Glutamatergic neuron (in vitro differentiated cells): Measurements from ENCODE around the gene CD8B. TPM values are rescaled to one million over a fixed set of nuclear protein-coding genes. Genes with fewer than 3 reads are reported as not detected.

Experiments used
- DNase-seq: peaks from one replicate; pipeline ENCODE4 v3.0.0; 2022
- H3K27ac Mint-ChIP-seq: one replicate; pipeline ENCODE4 v1.8.0; 2020; ENCODE audit warnings: mild to moderate bottlenecking, mixed read lengths, inconsistent platforms; ENCODE audit not compliant: unreplicated experiment
- H3K27me3 Mint-ChIP-seq: one replicate; pipeline ENCODE4 v1.8.0; 2020; ENCODE audit warnings: mild to moderate bottlenecking, moderate library complexity, mixed read lengths, inconsistent platforms; ENCODE audit not compliant: unreplicated experiment
- H3K36me3 Mint-ChIP-seq: one replicate; pipeline ENCODE4 v1.8.0; 2020; ENCODE audit warnings: mild to moderate bottlenecking, mixed read lengths, inconsistent platforms; ENCODE audit not compliant: unreplicated experiment
- H3K4me1 Mint-ChIP-seq: one replicate; pipeline ENCODE4 v1.8.0; 2020; ENCODE audit warnings: mild to moderate bottlenecking, low read depth, mixed read lengths, inconsistent platforms; ENCODE audit not compliant: unreplicated experiment
- H3K4me3 Mint-ChIP-seq: one replicate; pipeline ENCODE4 v1.8.0; 2020; ENCODE audit warnings: mild to moderate bottlenecking, mixed read lengths, inconsistent platforms; ENCODE audit not compliant: unreplicated experiment
- H3K9me3 Mint-ChIP-seq: one replicate; pipeline ENCODE4 v1.8.0; 2020; ENCODE audit warnings: mild to moderate bottlenecking, moderate library complexity, mixed read lengths, inconsistent platforms; ENCODE audit not compliant: unreplicated experiment
- total RNA-seq: library from RNA; stranded (reverse); fragmentation: NEBNext Ultra II Directional; extraction: Animal tissue kit (Norgen Biotek cat#: 25700); gene quantifications from one replicate; pipeline ENCODE4 v1.2.1, GENCODE V29; 2021; ENCODE audit not compliant: unreplicated experiment
- TF ChIP-seq, protein P1 (sequence below): fragments of 200-600 bp; sonication (generic); IDR thresholded peaks from one replicate; pipeline ENCODE4 v1.5.0; 2021; ENCODE audit not compliant: partially characterized antibody, unreplicated experiment

Gene CD8B
- total RNA-seq, 1 donor from 2014 or later, result not detected

DNA sequence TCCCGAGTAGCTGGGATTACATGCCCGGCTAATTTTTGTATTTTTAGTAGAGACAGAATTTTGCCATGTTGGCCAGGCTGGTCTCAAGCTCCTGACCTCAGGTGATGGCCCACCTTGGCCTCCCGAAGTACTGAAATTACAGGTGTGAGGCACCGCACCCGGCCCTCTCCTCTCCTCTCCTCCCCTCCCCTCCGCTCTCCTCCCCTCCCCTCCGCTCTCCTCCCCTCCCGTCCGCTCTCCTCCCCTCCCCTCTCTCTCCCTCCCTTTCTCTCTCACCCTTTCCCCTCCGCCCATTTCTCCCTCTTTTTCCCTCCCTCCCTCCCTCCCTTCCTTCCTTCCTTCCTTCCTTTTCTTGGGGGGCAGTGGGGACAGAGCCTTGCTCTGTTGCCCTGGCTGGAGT, 28.4 kb downstream of the CD8B start:
- H3K36me3 Mint-ChIP-seq, result no peaks in the 10 kb centered on the region
- DNase-seq, result no peak
- H3K27me3 Mint-ChIP-seq, result no peaks in the 10 kb centered on the region
- H3K27ac Mint-ChIP-seq, result no peak overlapping the region
- H3K4me3 Mint-ChIP-seq, result no peak overlapping the region
- H3K9me3 Mint-ChIP-seq, result peaks cover 1% of the 10 kb centered on the region
- H3K4me1 Mint-ChIP-seq, result no peaks in the 10 kb centered on the region
- TF ChIP-seq, protein P1, sequence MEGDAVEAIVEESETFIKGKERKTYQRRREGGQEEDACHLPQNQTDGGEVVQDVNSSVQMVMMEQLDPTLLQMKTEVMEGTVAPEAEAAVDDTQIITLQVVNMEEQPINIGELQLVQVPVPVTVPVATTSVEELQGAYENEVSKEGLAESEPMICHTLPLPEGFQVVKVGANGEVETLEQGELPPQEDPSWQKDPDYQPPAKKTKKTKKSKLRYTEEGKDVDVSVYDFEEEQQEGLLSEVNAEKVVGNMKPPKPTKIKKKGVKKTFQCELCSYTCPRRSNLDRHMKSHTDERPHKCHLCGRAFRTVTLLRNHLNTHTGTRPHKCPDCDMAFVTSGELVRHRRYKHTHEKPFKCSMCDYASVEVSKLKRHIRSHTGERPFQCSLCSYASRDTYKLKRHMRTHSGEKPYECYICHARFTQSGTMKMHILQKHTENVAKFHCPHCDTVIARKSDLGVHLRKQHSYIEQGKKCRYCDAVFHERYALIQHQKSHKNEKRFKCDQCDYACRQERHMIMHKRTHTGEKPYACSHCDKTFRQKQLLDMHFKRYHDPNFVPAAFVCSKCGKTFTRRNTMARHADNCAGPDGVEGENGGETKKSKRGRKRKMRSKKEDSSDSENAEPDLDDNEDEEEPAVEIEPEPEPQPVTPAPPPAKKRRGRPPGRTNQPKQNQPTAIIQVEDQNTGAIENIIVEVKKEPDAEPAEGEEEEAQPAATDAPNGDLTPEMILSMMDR, result no peak

DNA sequence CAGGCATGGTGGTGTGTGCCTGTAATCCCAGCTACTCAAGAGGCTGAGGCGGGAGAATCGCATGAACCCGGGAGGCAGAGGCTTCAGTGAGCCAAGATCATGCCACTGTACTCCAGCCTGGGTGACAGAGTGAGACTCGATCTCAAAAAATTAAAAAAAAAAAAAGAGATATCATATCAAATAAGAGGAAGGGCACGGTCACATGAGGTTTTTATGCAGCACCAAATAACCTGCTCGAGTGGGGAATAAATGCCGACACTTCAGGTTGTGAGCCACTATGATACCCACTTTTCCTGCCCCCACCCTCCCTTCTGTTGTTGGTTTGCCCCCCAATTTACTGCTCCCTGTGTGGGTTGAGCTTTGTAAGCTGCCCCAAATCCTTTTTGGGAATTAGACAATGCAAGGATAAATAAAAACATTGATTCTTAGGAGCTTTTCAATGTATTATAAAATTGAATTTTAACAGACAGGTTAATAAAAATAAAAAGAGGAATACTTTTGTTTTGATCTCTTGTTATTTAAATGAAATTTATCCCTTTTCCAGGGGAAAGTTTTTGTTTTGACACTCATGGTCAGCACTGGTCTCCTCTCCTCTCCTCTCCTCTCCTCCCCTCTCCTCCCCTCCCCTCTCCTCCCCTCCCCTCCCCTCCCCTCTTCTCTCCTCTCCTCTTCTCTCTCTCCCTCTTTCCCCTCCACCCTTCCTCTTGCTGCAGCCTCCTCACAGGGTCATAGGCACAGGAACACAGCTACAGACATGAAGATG, 29.2 kb downstream of the CD8B start:
- no peaks in the 10 kb centered on the region for H3K27me3 Mint-ChIP-seq
- TF ChIP-seq, protein P1, result no peak
- no peaks in the 10 kb centered on the region for H3K4me1 Mint-ChIP-seq
- H3K36me3 Mint-ChIP-seq, result no peaks in the 10 kb centered on the region
- H3K27ac Mint-ChIP-seq, result no peak overlapping the region
- DNase-seq, result no peak
- no peak overlapping the region for H3K4me3 Mint-ChIP-seq
- H3K9me3 Mint-ChIP-seq, result peaks cover 1% of the 10 kb centered on the region

DNA sequence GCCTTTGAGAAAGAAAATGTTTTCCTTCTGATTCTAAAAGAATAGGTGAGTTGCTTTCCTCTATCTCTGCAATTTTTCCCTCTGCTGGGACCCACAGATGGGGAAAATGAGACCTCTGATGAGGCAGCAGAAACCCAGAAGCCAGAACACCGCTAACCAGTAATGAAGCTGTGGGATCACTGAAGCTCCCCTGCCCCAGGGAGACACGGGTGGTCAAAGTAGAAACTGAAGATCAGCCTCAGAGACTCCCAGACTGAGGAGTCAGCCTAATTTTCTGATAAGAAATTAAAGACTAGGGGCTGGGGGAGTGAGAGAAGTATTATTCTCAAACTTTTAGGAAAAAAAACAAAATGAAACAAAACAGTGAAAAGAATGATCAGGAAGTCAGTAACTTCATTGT, 30.1 kb downstream of the CD8B start:
- H3K36me3 Mint-ChIP-seq, result no peaks in the 10 kb centered on the region
- no peak overlapping the region for H3K4me3 Mint-ChIP-seq
- no peak overlapping the region for H3K27ac Mint-ChIP-seq
- peaks cover under 1% of the 10 kb centered on the region for H3K9me3 Mint-ChIP-seq
- no peak for DNase-seq
- no peaks in the 10 kb centered on the region for H3K4me1 Mint-ChIP-seq
- TF ChIP-seq, protein P1, result no peak
- H3K27me3 Mint-ChIP-seq, result peaks cover 3% of the 10 kb centered on the region

DNA sequence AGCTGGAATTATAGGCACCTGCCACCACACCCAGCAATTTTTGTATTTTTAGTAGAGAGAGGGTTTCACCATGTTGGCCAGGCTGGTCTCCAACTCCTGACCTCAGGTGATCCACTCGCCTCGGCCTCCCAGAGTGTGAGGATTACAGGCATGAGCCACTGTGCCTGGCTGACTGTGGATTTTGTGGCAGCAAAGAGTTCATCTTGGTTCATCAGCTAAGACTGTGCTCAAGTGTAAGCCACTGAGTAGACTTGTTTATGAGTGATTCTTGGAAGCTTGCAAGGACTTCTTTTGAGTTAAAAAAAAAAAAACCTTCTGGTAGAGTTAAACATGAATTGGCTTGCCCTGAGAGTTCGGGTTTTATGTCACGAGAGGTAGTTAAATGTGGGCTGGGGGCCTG, 34.7 kb downstream of the CD8B start:
- Mint-ChIP-seq H3K27me3 (peaks cover 3% of the 10 kb centered on the region), H3K36me3 (no peaks in the 10 kb centered on the region), H3K4me1 (no peaks in the 10 kb centered on the region), H3K27ac (no peak overlapping the region), H3K4me3 (no peak overlapping the region), H3K9me3 (no peaks in the 10 kb centered on the region)
- TF ChIP-seq, protein P1, result no peak
- no peak for DNase-seq

DNA sequence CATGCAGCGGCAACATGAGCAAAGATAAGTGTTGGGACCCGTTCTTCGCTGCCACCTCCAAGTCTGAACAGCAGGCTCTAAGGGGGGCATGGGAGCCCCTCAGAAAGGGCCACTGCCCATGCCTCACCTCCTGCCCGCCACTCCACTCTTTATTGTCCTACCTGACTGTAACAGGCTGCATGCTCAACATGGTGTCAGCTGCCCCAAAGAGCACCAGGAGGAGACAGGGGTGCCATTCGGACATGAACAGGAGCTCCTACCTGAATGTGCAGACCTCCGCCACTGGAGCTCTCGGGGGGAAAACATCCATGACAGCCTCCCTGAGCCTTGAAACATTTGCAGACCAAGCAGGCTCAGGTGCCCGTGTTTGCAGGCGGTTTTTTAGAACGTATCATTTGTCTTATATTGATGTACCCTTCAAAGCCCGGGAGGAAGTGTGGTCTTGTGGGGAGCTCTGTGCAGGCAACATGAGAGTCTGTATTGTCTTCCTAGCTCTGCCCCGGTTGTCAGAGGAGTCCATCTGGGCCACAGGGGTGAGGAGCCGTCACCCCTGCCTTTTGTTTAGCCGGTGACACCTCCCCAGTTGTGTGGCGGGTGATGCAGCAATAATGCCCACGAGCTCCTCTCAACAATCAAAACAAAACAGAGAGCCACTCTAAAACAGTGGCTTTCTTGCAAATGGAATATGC, 35.8 kb downstream of the CD8B start:
- Mint-ChIP-seq H3K9me3 (no peaks in the 10 kb centered on the region), H3K4me3 (no peak overlapping the region), H3K27me3 (peaks cover 3% of the 10 kb centered on the region), H3K27ac (no peak overlapping the region), H3K36me3 (no peaks in the 10 kb centered on the region), H3K4me1 (no peaks in the 10 kb centered on the region)
- DNase-seq, result no peak
- TF ChIP-seq, protein P1, result no peak
